Midbrain (tissue), 1 donor: ENCODE measurements around the gene RAPGEF3.
A peak's percentile ranks its signal among the peaks of the same experiment; 100 is the strongest.

Experiments
- DNase-seq: peaks from one replicate; lab custom pipeline; 2025; lab: John Stamatoyannopoulos, UW

Gene RAPGEF3

DNA sequence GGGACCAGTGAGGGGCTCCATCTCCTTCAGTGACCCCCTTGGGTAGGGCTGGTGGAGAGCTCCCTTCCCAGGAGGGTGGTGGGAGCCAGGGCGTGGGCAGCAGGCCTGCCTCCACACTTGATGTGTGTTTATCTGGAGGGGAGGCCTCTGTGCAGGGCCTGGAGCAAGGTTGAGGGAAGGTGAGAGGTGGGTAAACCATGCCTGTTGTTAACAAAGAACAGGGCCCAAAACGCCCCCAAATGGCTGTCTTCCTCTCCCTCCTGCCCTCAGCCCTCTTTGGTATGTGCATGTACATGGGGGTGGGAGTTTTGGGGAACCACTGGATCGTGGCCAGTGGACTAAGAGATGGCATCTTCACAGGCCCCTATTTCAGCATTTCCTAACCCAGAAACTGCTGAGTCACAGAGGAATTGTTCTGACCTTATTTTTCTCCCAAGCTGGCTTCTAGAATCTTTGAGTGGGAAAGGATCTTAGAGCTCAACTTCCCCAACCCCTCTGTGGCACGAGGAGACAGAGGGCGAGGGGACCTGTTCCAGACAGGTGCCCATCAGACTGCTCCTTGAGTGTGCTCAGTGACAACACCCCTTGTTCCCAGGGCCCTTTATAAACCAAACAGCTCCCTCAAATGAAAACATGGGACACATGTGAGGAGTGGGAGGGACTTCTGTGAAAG, 17.9 kb upstream of the RAPGEF3 start:
- peak; percentile 38 for DNase-seq

DNA sequence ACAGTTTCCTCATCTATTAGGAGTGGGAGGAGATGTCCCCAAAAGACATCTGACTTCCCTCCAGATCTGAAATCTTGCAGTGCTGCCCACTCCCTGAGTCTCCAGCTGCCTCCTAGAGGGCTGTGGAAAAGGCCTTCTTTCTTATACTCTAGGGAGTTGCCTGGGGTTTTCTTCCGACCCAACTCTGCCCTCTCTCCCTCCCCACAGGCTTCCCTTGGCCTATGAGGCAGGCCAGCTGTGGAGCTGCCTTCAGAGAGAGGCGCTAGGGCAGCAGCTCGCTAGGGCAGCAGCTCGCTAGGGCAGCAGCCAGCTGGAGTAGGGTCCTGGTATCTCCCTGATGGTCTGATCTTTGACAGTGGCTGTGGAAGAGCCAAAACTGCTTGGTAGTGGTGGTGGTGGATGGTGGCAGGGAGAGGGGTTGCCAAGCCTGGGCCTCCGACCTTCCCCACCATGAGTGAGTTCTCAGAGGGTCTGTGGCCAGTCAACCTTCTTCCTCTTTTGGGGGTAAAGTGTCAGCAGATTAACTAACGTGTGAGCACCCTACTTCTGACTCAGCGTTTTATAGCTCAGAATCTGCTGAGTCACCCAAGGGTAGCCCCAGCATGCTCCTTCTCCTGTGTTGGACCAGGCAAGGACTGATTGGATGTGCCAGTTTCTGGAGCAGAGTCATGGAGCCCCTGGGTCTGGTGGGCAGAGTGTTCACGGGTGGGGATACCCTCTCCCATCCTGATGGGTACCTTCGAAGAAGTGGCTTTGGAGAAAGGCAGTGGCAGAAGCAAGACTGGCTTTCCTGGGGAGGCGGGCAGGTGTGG, 16.6 kb upstream of the RAPGEF3 start:
- peak; percentile 48 for DNase-seq

DNA sequence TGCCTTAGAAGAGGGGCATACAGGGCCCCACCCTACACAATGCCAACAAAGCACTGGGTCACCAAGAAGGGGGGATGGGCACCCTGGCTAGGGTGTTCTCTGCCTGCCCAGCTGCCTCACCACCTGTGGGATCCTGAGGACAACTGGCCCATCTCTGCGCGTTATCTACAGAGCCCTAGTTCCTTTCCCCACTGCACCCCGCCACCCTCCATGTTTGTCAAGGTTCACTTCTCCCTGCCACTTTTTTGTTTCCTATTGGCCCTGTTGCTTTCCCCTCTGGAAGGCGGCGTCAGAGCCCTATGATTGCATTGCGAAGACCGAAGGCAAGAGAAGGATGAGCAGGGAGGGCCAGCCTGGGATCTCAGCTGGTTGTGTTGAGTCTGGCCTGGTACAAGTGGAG, 16.0 kb upstream of the RAPGEF3 start:
- DNase-seq = no peak

DNA sequence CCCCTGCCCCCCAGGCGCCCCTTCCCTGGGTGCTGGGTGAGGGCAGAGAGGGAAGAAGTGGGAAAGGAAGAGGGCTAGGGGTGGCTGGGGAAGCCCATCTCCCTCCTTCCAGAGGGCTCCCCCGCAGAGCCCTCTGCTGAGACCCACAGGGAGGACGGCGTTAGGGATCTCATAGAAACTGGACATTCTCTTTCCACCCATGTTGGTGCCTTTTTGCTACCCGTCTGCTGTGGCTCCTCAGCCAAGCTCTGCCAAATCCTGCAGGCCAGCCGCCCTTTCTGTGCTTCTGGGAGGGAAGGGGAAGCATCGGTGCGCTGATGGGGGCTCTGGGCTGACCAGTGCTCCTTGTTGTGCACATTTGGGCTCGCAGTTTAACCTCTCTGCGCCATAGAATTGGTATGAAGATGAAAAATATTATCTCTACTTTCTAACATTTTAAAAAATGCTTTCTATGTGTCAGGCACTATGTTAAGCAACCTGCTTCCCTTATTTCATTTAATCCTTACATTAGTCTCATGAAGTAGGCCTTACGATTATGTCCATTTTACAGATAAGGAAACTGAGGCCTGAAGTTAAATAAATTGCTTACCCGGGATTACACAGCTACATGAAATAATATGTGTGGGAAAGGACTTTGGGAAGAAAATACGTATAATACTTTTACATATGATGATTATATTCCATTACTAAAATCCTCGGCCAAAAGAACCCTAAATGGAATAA, 15.3 kb upstream of the RAPGEF3 start:
- DNase-seq = peak; percentile 34

DNA sequence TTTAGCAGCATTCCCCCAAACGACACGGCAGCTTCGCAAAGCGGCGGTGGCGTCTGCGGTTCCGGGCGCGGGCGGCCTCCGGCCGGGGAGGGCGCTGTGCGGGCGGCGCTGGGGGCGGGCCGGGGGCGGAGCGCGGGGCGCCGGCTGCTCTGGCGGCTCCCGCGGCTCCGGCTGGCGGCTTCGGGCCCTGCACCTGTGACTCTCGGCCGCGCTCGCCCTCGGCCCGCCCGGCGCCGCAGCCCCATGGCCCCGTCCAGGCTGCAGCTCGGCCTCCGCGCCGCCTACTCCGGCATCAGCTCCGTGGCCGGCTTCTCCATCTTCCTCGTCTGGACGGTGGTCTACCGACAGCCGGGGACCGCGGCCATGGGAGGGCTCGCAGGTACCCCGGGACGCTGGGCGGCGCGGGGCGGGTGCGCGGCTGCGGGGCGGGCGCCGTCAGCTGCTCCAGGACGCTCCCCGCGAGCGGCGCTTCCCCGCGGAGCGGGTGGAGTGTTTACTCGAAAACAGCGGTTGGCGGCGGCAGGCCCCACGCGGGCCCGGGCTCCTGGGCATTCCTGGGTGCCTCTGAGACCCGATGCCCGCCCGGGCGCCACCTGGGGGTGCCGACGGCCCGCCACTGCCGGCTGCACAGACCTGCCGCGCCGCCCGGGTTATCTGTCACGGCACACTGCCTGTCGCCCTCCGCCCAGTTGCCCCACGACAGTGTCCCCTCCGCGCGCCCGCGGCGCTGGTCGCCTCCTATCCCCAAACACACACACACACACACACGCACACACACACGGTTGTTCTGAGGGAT, 14.6 kb upstream of the RAPGEF3 start, which contains the start of gene SLC48A1:
TSS of gene SLC48A1 (plus strand) at position 177 of the 796 bp plus-strand sequence. CDS start at position 244, 67 bp downstream.
- DNase-seq = peak; percentile 68

DNA sequence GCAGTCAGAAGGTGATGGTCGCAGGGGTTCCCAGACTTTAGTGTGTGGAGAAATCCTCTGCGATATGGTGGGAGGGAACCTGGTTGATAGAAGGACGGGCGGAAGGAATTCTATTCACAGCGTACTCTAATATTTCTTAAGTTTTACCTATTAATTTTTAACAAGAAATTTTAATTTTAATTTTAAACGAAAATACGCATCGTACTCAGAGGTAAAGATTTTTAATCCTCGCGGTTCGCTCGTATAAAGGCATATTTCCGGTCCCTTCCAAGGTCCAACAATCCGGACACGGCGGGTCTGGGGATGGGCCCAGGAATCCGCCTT, 14.0 kb upstream of the RAPGEF3 start:
- no peak for DNase-seq

DNA sequence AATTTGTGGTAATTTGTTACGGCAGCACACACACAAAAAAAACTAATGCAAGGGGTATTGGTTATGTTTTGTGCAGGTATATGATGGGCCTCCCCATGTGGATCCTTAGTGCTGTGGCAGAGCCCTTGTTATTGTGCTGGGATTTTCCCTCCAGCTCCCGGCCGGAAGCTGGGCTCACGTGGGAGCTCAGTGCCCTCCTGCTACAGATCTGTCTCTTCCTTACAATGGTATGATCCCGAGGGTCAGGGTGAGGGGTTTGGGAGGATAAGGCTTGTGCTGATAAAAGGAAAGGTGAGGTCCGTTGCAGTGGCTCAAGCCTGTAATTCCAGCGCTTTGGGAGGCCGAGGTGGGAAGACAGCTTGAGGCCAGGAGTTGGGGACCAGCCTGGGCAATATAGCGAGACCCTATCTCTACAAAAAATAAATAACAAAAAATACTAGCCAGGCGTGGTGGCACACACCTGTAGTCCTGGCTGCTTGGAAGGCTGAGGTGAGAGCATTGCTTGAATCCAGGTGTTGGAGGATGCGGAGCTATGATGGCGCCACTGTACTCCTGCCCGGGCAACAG, 13.5 kb upstream of the RAPGEF3 start:
- no peak for DNase-seq

DNA sequence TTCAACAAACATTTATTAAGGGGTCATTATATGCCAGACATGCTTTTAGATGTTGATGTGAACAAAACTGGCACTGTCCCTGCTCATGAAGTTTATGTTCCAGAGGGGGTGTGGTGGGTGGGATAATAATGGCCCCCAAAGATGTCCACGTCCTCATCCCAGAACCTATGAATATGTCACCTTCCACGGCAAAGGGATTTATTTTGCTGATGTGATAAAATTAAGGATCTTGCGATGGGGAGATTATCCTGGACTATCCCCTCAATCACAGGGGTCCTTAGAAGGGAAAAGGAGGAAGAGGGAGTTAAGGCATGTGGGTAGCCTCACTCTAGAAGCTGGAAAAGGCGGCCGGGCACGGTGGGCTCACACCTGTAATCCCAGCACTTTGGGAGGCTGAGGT, 12.6 kb upstream of the RAPGEF3 start:
- no peak for DNase-seq

DNA sequence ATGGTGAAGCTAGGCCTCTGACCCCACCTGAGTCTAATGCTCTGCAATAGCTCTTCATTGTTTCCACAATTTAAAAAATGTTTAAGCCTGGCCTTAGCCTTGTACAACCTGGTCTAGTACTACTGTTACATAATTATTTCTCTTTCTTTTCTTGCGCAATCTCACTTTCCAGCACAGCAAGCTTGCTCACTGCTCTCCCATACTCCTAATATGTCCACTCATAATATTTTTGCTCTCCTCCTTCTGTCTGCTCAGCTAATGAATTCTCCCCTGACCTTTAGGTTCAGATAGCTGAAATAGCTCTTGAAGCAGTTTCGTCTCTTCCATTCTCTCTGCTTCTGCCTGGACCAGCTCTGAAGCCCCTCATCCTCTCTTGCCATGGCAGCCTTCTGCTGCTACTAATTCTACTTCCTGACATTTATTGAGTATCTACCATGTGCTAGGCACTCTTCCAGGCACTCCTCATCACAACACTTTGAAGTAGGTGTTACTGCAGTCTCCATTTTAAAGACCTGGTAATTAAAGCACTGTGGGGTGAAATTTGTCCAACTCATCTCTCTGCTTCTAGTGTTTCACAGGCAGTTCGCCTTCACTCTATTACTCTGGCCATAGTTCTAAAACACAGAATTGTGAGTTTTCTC, 11.5 kb upstream of the RAPGEF3 start:
- DNase-seq = no peak

DNA sequence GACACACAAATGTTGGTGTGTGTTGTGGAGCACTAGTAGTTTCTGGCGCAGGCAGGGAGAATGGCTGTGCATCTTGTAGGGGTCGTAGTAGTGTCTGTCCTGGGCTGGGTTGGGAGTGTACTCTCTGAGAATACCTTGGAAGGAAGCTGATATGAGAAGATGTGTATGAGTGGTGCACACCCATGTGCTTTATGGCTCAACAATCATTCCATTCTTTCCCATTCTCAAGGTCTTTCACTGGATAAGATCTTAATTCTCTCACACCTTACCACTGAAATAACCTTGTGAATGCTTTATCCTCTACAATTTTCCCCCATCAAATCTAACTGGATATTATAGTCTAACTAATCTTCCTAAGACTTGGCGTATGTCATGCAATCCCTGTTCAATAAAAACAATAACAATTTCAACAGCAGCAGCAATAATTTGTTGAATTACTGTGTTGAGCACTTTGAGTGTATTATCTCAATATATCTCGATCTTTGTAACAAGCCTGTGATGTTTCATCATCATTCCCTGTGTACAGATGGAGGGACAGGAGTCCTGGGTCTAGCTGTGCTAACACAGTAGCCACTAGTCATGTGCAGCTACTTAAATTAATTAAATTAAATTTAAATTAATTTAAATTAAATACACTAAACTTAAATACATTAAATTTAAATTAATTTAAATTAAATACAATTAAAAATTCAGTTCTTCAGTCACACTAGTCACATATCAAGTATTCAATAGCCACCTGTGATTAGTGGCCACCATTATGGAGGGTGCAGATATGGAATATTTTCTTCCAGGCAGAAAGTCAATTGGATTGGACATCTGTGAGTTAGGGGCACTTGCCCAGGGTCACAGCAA, 10.8 kb upstream of the RAPGEF3 start:
- no peak for DNase-seq

DNA sequence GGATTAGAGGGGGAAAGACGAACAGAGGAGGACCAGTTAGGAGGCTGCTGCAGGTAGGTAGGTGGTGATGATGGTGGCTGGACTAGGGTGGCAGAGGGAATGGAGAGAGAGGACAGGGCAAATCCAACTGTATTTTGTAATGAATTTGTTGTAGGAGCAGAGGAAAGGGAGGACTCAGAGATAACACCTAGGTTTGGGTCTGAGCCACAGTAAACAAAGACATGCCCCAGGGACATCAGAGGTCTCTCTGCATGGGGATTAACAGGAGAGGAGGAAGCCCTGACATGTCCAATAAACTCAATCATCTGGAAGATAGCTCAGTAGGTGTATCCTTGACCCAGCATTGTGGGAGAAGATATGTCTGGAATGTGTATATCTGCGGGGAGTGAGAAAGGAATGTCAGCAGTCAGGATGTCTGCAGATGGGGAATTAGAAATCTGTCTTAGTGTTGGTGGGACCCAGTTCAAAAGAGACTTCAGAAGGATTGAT, 9.7 kb upstream of the RAPGEF3 start:
- no peak for DNase-seq

DNA sequence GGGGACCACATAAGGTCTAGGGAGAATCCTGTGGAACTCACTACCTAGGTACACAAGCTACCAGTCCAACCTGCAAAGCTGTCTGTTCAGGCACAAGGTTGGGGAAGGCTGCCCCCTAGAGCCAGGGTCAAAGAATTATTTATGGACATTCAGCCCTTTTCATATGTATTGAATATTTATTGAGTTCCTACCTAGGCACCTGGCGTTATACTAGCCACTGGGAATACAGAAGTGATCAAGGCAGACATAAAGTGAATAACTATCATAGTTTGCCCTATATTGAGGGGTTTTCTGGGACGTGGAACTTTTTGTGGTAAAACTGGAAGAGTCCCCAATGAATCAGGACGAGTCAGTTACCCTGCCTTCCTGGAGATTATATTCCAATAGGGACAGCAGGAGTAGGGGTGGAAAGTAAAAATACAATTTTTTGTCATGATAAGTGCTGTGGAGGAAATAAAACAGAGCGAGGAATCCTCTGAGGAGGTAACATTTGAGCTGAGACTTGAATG, 8.6 kb upstream of the RAPGEF3 start:
- peak; percentile 59 for DNase-seq

DNA sequence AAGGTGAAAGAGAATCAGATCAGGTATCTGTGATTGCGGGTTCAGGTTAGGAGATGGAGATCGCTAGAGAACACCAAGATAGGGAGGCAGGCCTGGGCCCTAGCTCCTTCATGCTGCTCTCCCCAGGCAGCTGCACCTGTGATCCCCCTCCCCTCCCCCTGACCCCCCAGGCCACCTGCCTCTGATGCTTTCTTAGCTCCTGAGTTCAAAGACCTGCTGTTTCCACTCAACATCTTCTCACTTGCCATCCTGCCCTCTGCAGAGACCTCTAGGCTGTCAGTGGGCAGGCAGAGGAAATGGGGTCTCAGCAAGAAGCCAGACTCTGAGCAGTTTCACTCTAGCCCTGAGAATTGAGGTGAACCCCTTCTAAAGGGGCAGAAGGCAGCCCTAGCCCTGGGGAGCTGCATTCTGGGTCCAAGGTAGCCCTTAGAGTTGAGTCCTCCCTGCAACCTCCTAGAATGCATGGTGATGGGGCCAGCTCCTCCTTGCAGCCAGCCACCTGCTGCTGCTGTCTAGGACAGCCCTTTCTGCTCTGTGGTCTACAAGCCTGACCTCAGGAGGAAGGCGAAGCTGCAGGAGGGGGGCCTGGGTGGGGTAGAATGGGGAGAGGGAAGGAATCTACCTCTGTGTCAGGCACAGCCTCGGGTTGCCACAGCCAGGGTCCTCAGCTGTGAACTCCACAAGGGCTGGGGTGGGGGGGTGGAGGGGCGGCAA, 8.0 kb upstream of the RAPGEF3 start:
- DNase-seq = no peak

DNA sequence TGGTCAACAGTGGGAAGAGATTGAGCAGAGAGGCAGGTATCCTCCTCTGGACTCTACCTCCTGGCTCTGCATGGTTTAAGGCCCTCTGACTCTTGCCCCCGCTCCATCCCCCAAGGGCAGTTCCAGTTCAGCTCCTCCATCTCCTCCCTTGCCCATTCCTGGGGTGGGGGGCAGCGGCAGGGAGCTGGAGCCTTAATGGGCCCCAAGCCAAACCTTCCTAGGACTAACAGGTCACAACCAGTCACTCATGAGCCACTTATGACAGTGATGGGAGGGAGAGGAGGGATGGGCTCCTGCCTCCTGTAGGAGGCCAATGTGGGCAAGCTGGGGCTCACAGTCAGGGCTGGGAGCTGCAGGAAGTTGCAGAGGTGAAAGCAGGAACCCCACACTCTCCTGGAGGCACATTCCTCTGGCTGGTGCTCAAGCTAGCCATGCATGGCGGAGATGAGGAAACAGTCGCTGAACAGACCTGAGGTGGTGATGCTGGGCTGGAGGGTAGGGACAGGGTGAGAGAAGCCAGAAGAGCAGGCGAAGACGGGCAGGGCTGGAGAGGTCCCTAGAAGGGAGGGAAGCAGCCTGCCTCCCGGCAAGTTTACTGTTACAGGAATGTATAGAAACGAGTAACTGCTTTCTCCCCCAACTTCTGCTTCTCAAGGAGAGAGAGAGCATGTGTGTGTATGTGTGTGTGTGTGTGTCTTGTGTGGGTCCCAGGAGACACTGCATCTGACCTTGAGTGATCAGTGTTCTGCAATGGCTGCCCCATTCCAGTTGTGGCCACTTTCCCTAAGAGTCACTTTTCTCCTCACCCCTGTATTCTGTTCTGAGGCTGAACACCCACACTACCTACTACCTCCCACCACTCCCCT, 5.0 kb upstream of the RAPGEF3 start:
- DNase-seq = no peak

DNA sequence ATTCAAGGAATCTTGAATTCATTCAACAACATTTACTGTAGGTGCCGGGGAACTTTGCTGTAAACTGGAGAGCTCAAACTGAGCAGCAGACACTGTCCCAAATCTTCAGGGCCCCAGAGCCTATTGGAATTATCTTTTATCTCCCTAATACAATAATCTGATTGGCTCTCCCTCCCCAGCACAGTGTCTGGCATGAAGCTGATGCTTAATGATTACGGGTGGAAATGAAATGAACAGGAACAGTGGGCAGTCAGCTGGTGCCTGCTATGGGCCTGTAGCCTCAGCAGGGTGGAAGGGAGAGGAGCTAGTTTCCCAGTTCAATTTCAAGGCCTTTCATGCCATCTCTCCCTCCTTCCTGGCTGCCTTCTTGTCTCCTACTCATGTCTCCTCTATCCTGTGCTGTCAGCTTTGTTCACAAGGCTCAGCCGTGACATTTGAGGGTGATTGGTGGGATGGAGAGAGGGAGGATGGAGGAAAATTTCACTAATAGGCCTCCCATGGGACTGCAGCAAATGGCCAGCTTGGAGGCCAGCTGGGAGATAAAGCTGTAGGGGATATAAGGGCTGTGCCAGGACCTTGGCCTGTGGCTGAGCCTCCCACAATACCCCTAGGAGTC, 4.3 kb upstream of the RAPGEF3 start:
- no peak for DNase-seq

DNA sequence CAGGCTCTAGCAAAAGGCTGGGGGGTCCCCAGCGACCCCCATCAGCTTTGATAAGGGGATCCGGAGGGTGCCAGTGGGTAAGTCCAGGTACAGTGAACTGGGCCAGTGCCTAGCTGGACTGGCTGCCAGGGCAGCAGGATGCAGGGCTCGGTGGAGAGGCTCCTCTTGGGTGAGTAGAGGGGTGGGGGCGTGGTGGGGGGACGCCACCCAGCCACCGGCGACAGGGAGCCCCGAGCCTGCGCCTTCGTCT, 171 bp downstream of the RAPGEF3 start:
- no peak for DNase-seq

DNA sequence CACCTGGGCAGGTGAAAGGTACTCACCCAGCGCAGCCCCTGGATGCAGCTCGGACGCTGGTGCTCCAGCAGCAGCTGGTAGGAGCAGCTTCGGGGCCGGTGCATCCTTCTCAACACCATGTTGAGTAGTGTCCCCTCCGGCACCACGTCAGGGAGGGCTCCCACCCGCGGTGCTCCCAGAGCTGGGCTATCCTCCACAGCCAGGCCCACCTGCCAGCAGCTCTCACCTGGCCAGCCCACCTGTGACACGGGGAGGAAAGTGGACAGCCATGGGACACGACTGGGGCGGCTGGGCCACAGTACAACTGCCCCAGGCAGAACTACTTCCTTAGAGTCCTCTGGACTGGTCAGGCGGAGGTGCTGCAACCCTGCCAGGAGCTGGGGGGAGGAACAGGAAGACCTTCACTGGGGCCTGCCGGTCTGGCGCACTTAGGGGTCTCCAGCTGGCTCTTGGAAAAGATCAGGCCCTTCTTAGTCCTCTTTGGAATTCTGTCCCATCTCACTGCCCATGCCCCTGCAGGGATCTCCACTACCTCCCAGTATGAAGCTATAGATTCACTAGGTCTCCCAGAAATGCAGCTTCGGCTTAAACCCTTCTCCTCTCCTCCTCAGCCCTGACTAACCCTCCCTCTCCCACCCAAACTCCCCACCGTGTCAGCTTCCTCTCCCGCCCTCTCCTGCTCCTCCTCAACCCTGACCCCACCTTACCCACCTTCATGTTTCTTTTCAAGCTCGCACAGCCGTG, 668 bp downstream of the RAPGEF3 start:
- DNase-seq = peak; percentile 21
